Measurements from ENCODE around the gene SEMA4D.

SEMA4D gene

DNA sequence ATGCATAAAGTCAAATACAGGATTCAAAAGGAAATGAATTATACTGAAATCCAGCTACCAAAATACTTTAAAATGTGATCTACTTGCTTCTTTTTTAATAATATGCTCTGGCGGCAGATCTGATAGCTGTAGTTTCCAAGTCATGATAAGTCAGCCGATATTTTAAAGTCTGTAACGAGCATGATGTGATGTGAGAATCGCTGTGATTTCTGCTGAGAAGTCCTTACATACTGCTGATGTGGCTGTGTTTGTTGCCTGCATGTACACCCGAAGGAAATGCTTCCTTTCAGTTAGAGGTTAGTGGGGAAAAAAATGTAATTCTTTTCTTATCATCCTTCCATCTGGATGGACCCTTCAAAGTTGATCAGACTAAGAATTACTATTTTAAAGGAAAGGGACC lies 4.8 kb upstream of the SEMA4D start:
- no peak for DNase-seq (ENCODE audit: insufficient read length, low spot score)
- TF ChIP-seq, protein P1, sequence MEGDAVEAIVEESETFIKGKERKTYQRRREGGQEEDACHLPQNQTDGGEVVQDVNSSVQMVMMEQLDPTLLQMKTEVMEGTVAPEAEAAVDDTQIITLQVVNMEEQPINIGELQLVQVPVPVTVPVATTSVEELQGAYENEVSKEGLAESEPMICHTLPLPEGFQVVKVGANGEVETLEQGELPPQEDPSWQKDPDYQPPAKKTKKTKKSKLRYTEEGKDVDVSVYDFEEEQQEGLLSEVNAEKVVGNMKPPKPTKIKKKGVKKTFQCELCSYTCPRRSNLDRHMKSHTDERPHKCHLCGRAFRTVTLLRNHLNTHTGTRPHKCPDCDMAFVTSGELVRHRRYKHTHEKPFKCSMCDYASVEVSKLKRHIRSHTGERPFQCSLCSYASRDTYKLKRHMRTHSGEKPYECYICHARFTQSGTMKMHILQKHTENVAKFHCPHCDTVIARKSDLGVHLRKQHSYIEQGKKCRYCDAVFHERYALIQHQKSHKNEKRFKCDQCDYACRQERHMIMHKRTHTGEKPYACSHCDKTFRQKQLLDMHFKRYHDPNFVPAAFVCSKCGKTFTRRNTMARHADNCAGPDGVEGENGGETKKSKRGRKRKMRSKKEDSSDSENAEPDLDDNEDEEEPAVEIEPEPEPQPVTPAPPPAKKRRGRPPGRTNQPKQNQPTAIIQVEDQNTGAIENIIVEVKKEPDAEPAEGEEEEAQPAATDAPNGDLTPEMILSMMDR (IDR thresholded peaks at IDR 0.05; ENCODE audit: insufficient read depth, missing control alignments), result no peak
- no peak for FAIRE-seq

DNA sequence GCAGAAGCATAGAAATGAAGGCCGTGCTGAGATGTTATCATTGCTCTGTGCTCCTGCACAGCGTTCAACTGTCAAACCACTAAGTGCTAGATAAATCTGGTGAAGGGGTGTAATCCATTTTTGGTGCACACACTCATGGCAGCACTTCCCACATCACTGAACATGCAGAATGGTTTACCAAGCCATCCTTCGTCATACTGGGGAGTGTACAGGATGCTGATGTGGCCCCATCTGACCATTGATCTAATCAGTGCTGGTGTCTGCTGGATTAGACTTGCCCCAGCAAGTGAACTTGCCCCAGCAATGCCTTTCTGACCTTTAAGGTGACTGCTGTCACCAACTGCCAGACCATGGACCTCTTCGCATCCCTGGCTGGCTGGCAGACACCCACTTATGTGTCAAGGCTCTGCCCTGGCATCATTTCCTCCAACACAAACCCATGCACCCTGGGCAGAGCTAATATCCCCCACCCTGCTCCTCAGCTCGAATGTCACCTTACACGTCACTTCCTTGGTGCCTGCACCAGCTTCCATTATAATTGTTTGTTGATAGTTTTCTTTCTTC lies 4.2 kb upstream of the SEMA4D start:
- DNase-seq (ENCODE audit: insufficient read length, low spot score) (no peak), FAIRE-seq (no peak)
- TF ChIP-seq, protein P1 (IDR thresholded peaks at IDR 0.05; ENCODE audit: insufficient read depth, missing control alignments), result no peak

DNA sequence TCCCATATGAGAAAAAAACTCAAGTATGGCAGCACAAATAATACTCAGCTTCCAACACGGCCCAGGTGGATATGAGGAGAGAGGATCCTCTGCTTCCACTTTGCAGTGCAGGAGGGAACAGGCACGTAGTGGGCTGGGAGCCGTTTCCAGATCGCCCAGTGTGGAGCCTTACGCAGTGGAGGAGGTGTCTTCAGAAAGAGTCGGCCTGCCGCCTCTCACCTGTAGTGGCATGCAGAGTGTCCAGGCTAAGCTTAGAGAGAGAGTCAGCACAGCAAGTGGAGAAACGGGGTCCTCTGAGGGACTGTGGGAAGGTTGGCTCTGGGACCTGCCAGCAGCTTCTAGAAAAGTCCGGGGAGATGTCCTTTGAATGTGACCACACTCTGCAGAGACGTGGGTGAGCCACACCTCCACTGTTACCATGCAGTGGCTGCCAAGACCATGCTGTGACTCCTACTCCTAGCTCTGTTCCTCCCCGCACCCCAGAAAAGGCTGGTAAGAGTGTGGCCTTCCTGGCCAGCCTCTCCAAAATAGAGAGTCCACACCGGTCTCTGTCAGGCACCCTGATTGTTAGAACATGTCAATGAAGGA lies 3.5 kb upstream of the SEMA4D start:
- TF ChIP-seq, protein P1 (IDR thresholded peaks at IDR 0.05; ENCODE audit: insufficient read depth, missing control alignments), result no peak
- FAIRE-seq (no peak), DNase-seq (ENCODE audit: insufficient read length, low spot score) (no peak)

DNA sequence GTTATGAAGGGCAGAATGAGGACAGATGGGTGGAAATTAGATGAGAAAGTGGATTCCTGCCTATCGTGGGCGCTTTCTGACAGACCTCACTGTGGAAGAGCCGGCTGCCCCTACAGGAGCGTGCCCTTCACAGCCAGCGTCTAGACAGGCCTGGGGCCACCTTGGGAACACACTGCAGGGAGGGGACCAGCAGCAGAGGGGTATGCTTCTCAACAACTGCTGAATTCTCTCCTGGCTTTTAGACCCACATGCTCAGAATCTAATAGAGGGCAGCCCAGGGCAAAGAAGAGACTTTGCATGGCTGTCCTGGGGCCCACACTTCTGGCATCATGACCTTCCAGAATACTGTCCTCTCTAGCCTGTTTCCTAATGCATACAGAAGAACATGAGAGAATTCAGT lies 2.1 kb upstream of the SEMA4D start:
- DNase-seq (ENCODE audit: insufficient read length, low spot score) (no peak), FAIRE-seq (no peak)
- TF ChIP-seq, protein P1 (IDR thresholded peaks at IDR 0.05; ENCODE audit: insufficient read depth, missing control alignments), result no peak

DNA sequence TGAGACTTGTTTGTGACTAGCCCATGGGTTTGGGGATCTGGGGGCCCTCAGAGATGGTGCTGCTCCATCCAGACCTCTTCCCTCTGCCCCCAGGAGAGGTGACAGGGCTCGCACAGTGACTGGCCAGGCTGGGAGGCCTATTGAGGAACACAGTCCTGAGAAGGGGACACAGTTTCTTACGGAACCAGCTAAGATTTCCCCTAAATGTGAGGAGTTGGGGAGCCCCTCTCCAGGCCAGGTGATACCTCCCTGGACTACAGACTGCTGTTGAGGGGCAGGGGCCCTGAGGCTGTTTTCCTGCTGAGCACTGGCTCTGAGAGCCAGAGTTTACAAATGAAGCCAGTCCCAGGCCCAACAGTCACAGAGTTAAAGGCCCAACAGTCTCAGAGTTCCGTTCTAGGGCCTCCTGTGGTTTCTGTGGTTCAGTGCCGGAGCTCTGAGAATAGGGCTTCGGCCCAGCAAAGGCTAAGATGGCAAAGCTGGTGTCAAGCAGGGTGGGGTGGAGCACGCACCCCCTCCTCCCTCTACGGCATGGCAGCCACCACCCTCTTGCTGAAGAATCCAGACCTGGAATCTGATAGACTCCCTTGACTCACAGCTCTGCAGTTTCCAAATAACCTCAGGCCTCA lies 1.1 kb upstream of the SEMA4D start:
- TF ChIP-seq, protein P1 (IDR thresholded peaks at IDR 0.05; ENCODE audit: insufficient read depth, missing control alignments), result no peak
- DNase-seq (ENCODE audit: insufficient read length, low spot score) (no peak), FAIRE-seq (no peak)

DNA sequence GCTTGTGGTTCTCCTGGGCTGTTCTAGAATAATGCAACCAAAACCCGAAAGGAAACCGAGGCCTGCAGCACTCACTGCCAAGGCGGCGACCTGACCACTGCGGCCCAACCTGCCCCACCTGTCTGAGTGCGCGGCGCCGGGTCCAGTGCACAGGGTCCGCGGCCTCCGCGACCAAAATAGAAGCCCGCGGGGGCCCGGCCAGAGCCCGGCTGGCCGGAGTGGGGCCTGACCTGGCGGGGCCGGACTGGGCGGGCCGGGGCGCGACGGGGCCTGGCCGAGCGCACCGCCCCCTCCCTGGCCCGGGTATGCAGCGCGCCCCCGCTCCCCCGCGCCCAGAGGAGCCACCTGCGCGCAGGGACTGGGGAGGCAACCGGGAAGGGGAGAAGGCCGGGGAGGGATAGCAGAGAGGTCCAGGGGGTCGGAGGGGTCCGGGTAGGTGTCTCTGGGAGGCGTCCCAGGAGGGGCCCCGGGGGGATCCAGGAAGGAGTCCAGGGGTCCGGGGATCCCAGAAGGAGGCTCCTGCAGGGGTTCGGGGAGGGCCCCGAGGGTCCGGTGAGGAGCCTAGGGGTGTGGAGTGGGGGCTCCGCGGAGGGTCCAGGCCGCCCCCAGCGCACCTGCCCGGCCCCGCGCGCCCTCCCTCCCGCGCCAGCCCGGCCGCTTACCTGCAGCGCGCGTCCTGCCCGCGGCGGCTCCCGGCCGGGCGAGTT lies 503 bp downstream of the SEMA4D start:
- FAIRE-seq (no peak), DNase-seq (ENCODE audit: insufficient read length, low spot score) (no peak)
- TF ChIP-seq, protein P1 (IDR thresholded peaks at IDR 0.05; ENCODE audit: insufficient read depth, missing control alignments), result no peak

Data from D721Med (cell line).